GM19324 (cell line): ENCODE results near the gene ZNF701.

Experiments
- ATAC-seq: cut with Tn5 transposase; IDR thresholded peaks from one replicate; pipeline ENCODE4 v1.9.1; 2021; ENCODE audit warnings: mild to moderate bottlenecking, moderate library complexity; ENCODE audit not compliant: unreplicated experiment, low FRiP score

The ZNF701 gene

DNA sequence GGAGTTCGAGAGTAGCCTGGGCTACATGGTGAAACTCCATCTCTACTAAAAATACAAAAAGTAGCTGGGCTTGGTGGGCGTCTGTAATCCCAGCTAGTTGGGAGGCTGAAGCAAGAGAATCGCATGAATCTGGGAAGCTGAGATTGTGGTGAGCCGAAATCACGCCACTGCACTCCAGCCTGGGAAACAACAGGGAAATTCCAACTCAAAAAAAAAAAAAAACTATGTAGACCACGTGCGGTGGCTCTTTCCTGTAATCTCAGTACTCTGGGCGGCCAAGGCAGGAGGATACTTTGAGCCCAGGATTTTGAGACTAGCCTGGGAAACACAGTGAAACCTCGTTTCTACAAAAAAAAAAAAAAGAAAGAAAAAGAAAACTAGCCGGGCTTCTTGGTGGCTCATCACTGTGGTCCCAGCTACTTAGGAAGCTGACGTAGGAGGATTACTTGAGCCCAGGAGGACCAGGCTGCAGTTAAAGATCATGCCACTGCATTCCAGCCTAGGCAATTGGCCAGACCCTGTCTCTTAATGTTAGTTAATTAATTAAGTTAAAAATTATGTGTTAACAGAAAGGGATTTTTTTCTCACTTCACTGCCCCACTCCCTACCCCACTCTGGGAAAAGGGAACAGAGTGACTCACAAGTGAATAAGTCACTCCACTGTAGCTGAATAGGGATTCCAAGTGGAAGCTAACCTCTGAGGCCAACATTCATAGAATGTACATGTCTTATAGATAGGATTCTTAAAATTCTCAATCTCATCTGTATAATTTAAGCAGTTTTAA, 65.9 kb downstream of the ZNF701 start:
- ATAC-seq: no peak
